Gastrocnemius medialis (tissue), 4 donors: Measurements from ENCODE around the gene CMTR1. TPM values are rescaled to one million over a fixed set of nuclear protein-coding genes. Genes with fewer than 3 reads are reported as not detected.

ENCODE experiments used
- ATAC-seq, 2 donors: fragments of 150-250 bp; one replicate each; pipeline ENCODE4 v1.9.1; 2016
- DNase-seq, 2 donors: peaks; one replicate each; pipeline ENCODE4 v3.0.0-alpha.2; 2019
- H3K27ac ChIP-seq, 4 donors: fragments of 200-600 bp; sonication (generic); 1 replicate in 1 of 4; 2 replicates in 3 of 4; pipeline ENCODE4 v1.5.1; 2016 to 2018; ENCODE audit warnings: mild to moderate bottlenecking in 2 of 4, moderate library complexity in 1 of 4
- H3K27me3 ChIP-seq, 3 donors: fragments of 200-600 bp; sonication (generic) in 2 of 3; 1 replicate in 1 of 3; 2 replicates in 2 of 3; pipeline versions ENCODE4 v1.5.1 to v1.6.0; 2016 to 2019; ENCODE audit warnings: mild to moderate bottlenecking in 1 of 3, moderate library complexity in 1 of 3
- H3K36me3 ChIP-seq, 2 donors: fragments of 200-600 bp; sonication (generic) in 1 of 2; one replicate each; pipeline ENCODE4 v1.5.1; 2017 to 2018
- H3K4me1 ChIP-seq, 2 donors: fragments of 200-600 bp; sonication (generic) in 1 of 2; one replicate each; pipeline ENCODE4 v1.5.1; 2016 to 2017; ENCODE audit warnings: mild to moderate bottlenecking in 2 of 2
- H3K4me3 ChIP-seq, 4 donors: fragments of 200-600 bp; sonication (generic) in 3 of 4; 1 replicate in 1 of 4; 2 replicates in 3 of 4; pipeline ENCODE4 v1.5.1; 2016 to 2019; ENCODE audit warnings: mild to moderate bottlenecking in 2 of 4
- H3K9me3 ChIP-seq, 3 donors: fragments of 200-600 bp; sonication (generic) in 2 of 3; 1 replicate in 1 of 3; 2 replicates in 2 of 3; pipeline ENCODE4 v1.5.1; 2016 to 2019
- POLR2A ChIP-seq, 2 donors: fragments of 450-650 bp; IDR thresholded peaks; one replicate each; pipeline ENCODE4 v1.6.1; 2017; ENCODE audit warnings: antibody characterized with exemption in 2 of 2, mild to moderate bottlenecking in 2 of 2, moderate library complexity in 2 of 2
- in situ Hi-C, 4 donors: fragments of 200-750 bp; cut with MboI; loops; one replicate each; pipeline versions ENCODE4 v1.15.0 to v1.8.0; 2017; ENCODE audit warnings: low sequenced_read_pairs in 4 of 4
- intact Hi-C: fragments of 100-400 bp; cut with DNase I; formaldehyde crosslinking; loops from one replicate; pipeline ENCODE4 v1.15.1; 2023; ENCODE audit warnings: low total_unique reads
- total RNA-seq, 4 donors: library from RNA; depleted of rRNA; stranded (reverse); fragments of >200 nt; gene quantifications; one replicate each; pipeline versions ENCODE4 v1.1.0 to v1.2.3, GENCODE V29; 2016
- TF ChIP-seq, protein P1 (sequence below), 5 experiments: fragments of 450-650 bp in 3 of 5; fragments of 200-600 bp in 2 of 5; sonication (generic) in 2 of 5; IDR thresholded peaks in 4 of 5; conservative IDR thresholded peaks in 1 of 5; 1 replicate in 4 of 5; 2 replicates in 1 of 5; pipeline ENCODE4 v1.5.1; 2016 to 2019; ENCODE audit warnings: antibody characterized with exemption in 5 of 5, mild to moderate bottlenecking in 3 of 5, moderate library complexity in 3 of 5

The CMTR1 gene, protein sequence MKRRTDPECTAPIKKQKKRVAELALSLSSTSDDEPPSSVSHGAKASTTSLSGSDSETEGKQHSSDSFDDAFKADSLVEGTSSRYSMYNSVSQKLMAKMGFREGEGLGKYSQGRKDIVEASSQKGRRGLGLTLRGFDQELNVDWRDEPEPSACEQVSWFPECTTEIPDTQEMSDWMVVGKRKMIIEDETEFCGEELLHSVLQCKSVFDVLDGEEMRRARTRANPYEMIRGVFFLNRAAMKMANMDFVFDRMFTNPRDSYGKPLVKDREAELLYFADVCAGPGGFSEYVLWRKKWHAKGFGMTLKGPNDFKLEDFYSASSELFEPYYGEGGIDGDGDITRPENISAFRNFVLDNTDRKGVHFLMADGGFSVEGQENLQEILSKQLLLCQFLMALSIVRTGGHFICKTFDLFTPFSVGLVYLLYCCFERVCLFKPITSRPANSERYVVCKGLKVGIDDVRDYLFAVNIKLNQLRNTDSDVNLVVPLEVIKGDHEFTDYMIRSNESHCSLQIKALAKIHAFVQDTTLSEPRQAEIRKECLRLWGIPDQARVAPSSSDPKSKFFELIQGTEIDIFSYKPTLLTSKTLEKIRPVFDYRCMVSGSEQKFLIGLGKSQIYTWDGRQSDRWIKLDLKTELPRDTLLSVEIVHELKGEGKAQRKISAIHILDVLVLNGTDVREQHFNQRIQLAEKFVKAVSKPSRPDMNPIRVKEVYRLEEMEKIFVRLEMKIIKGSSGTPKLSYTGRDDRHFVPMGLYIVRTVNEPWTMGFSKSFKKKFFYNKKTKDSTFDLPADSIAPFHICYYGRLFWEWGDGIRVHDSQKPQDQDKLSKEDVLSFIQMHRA
- 10 to 100 TPM; 18.2 to 34.6 (median 25.4) TPM for total RNA-seq

DNA sequence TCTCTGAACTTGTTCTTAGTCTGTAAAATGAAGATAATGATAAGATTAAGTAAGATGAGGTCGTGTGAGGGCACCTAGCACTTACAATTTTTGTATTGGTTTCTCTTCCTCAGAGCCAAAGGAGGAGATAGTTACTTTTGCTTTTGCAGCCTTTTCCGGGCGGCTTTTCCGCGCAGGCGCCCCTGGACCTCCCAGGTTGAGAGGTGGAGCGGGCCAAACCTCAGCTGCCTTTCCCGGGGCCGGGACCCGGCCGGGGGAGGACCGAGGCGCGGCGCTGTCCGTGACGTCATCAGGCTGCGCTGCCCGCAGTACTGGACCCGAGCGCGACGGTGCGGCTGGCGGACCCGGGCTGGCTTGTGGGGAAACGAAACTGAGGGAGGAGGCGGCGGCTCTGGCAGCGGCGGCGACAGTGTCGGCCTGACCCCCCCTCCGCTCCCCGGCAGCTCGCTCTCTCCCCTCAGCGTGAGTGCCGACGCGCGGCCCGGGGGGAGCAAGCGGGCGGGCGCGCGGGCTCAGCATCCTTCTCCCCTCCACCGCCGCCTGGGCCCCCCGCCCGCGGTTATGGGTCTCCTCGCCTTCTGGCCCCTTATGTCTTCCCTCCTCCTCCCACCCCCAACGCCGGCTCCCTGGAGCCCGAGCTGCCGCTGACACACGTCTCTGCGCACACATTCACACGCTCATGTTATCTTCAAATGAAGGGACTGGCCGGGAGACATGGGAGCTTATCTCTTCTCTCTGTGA is at the start of gene CMTR1:
Gene CMTR1, plus strand, starts transcription at position 306 of the 741 bp plus-strand sequence. CDS start 2,409 bp downstream, outside the sequence.
- intact Hi-C loops (loop anchor here (5.0 kb wide), 2 partner anchors 81 to 126 kb away; partner anchors contain the start of gene RNF8), in situ Hi-C loops (no loop called here)
- Histone ChIP-seq H3K4me3 (peak within 1 kb of the TSS; percentile 84 to 99 (median 95)), H3K9me3 (no peaks in the 10 kb centered on the region), H3K36me3 (peaks cover 0 to 21% of the 10 kb centered on the region in 2 donors), H3K27ac (peak within 1 kb of the TSS; percentile 82 to 97 (median 90)), H3K27me3 (no peaks in the 10 kb centered on the region), H3K4me1 (peaks cover 14 to 20% of the 10 kb centered on the region in 2 donors)
- TF ChIP-seq POLR2A (IDR thresholded peaks at IDR 0.05), result peak; percentile 50 to 56
- TF ChIP-seq, protein P1, sequence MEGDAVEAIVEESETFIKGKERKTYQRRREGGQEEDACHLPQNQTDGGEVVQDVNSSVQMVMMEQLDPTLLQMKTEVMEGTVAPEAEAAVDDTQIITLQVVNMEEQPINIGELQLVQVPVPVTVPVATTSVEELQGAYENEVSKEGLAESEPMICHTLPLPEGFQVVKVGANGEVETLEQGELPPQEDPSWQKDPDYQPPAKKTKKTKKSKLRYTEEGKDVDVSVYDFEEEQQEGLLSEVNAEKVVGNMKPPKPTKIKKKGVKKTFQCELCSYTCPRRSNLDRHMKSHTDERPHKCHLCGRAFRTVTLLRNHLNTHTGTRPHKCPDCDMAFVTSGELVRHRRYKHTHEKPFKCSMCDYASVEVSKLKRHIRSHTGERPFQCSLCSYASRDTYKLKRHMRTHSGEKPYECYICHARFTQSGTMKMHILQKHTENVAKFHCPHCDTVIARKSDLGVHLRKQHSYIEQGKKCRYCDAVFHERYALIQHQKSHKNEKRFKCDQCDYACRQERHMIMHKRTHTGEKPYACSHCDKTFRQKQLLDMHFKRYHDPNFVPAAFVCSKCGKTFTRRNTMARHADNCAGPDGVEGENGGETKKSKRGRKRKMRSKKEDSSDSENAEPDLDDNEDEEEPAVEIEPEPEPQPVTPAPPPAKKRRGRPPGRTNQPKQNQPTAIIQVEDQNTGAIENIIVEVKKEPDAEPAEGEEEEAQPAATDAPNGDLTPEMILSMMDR (IDR thresholded peaks at IDR 0.05 in 4 of 5, conservative IDR thresholded peaks at IDR 0.05 in 1 of 5), result peak in 2 of 5 experiments; percentile 36 to 39
- ATAC-seq (peak; percentile 93 to 95), DNase-seq (peak; percentile 85 to 89)

DNA sequence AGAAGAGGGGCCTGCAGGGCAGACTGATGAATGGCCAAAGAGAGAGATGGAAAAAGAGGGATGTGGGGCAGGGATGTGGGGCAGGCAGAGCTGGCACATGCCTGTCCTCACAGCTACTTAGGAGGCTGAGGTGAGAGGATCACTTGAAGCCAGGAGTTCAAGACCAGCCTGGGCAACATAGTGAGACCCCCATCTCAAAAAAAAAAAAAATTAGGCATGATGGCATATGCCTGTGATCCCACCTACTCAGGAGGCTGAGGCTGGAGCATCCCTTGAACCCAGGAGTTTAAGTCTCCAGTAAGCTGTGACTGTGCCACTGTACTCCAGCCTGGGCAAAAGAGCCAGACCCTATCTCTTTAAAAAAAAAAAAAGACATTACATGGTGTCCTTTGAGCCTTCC is 44.4 kb upstream of the CMTR1 start:
- intact Hi-C loops, result no loop called here
- H3K36me3 ChIP-seq, result peaks cover 0 to 24% of the 10 kb centered on the region in 2 donors
- ATAC-seq, result no peak
- no peaks in the 10 kb centered on the region for H3K9me3 ChIP-seq
- no peaks in the 10 kb centered on the region for H3K4me1 ChIP-seq
- no peak overlapping the region for H3K27ac ChIP-seq
- DNase-seq, result no peak
- H3K4me3 ChIP-seq, result no peak overlapping the region
- H3K27me3 ChIP-seq, result no peaks in the 10 kb centered on the region
- TF ChIP-seq POLR2A (IDR thresholded peaks at IDR 0.05), result no peak
- in situ Hi-C loops, result no loop called here

DNA sequence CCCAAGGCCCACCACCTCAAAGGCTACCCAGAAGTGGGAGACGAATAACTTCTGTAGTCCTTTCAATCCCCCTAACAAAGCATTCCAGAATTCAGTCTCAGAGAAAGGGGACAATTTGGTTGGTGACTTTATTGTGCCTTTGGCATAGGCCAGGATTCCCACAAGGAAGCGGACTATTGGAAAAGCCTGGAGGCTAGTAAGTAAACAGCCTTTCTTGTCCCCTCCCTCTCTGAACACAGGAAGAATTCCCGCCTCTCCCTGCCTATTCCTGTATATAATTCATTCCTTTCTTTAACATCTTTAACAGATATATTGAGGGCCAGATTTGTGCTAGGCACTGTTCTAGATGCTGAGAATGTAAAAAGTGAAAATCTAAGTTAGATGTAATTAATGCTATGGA is 43.2 kb upstream of the CMTR1 start:
- Histone ChIP-seq H3K4me3 (no peak overlapping the region), H3K27me3 (no peaks in the 10 kb centered on the region), H3K36me3 (peaks cover 0 to 24% of the 10 kb centered on the region in 2 donors), H3K9me3 (no peaks in the 10 kb centered on the region), H3K4me1 (no peaks in the 10 kb centered on the region), H3K27ac (no peak overlapping the region)
- no peak for TF ChIP-seq POLR2A (IDR thresholded peaks at IDR 0.05)
- TF ChIP-seq, protein P1 (IDR thresholded peaks at IDR 0.05 in 4 of 5, conservative IDR thresholded peaks at IDR 0.05 in 1 of 5), result no peak
- in situ Hi-C loops (no loop called here), intact Hi-C loops (no loop called here)
- DNase-seq (no peak), ATAC-seq (no peak)

DNA sequence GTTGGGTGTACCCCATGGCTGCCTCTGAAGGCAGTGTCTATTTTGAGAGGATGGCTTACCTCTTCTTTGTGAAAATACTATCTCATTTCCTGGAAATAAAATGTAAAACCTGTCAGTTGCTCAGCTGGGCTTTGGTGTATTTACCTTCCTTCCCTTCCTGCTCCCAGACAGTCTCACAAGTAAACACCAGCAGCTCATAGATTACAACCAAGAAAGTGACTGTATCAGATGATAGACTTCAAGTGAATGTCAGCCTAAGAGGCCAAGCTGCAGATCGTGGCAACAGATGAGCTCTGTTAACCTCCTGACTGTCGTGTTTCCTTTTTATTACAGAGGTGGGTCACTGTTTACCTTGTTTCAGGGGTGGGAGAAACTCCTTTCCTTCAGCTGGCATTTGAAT is 41.9 kb upstream of the CMTR1 start:
- intact Hi-C loops (no loop called here), in situ Hi-C loops (no loop called here)
- Histone ChIP-seq H3K36me3 (peaks cover 0 to 24% of the 10 kb centered on the region in 2 donors), H3K4me1 (no peaks in the 10 kb centered on the region), H3K27me3 (no peaks in the 10 kb centered on the region), H3K4me3 (no peak overlapping the region), H3K27ac (no peak overlapping the region), H3K9me3 (no peaks in the 10 kb centered on the region)
- ATAC-seq, result no peak
- no peak for DNase-seq
- TF ChIP-seq POLR2A (IDR thresholded peaks at IDR 0.05), result no peak
- TF ChIP-seq, protein P1 (IDR thresholded peaks at IDR 0.05 in 4 of 5, conservative IDR thresholded peaks at IDR 0.05 in 1 of 5), result no peak
